ENCODE results near the gene FGF18.

- no peak for TF ChIP-seq CTCF (IDR thresholded peaks at IDR 0.05; ENCODE audit: low read depth, low read length)
- no peak for TF ChIP-seq EZH2phosphoT487 (IDR thresholded peaks at IDR 0.05; ENCODE audit: low read depth)
These were observed 39.5 kb upstream of the FGF18 start for GRCh38 chr5:171379961-171380360.
